Right atrium auricular region (tissue), 2 donors: ENCODE measurements around the gene ENDOD1. TPM values are rescaled to one million over a fixed set of nuclear protein-coding genes. Genes with fewer than 3 reads are reported as not detected.

Experiments
- DNase-seq: peaks from one replicate; pipeline ENCODE4 v3.0.0-alpha.2; 2019; ENCODE audit warnings: low spot score
- H3K27ac ChIP-seq, 2 donors: fragments of 200-600 bp; sonication (generic); 1 replicate in 1 of 2; 2 replicates in 1 of 2; pipeline ENCODE4 v1.5.1; 2016 to 2019
- H3K27me3 ChIP-seq, 2 donors: fragments of 200-600 bp; sonication (generic); one replicate each; pipeline versions ENCODE4 v1.5.1 to v1.6.0; 2017 to 2019
- H3K36me3 ChIP-seq: fragments of 200-600 bp; sonication (generic); one replicate; pipeline ENCODE4 v1.5.1; 2016
- H3K4me1 ChIP-seq, 2 donors: fragments of 200-600 bp; sonication (generic); one replicate each; pipeline versions ENCODE4 v1.5.1 to v1.6.0; 2017 to 2019
- H3K4me3 ChIP-seq, 2 donors: fragments of 200-600 bp; sonication (generic); 1 replicate in 1 of 2; 2 replicates in 1 of 2; pipeline ENCODE4 v1.5.1; 2017 to 2019; ENCODE audit warnings: mild to moderate bottlenecking in 1 of 2, moderate library complexity in 1 of 2
- H3K9me3 ChIP-seq, 2 donors: fragments of 200-600 bp; sonication (generic); one replicate each; pipeline ENCODE4 v1.5.1; 2019
- CTCF ChIP-seq, 2 donors: fragments of 200-600 bp; sonication (generic); IDR thresholded peaks; one replicate each; pipeline ENCODE4 v1.5.1; 2019; ENCODE audit warnings: antibody characterized with exemption in 2 of 2
- total RNA-seq, 2 donors: library from RNA; depleted of rRNA; stranded (reverse); fragments of >200 nt; gene quantifications; one replicate each; pipeline ENCODE4 v1.1.0, GENCODE V29; 2016

The ENDOD1 gene
- total RNA-seq, 2 donors from 2014 or later = 18.8 to 27.7 TPM

GRCh38 chr11:95050595-95051202, 38.9 kb upstream of the ENDOD1 start:
- DNase-seq = no peak
- Histone ChIP-seq H3K9me3 (no peaks in the 10 kb centered on the region), H3K27me3 (no peaks in the 10 kb centered on the region), H3K27ac (no peak overlapping the region), H3K4me1 (no peaks in the 10 kb centered on the region), H3K36me3 (no peaks in the 10 kb centered on the region), H3K4me3 (no peak overlapping the region)
- TF ChIP-seq CTCF (IDR thresholded peaks at IDR 0.05) = no peak

DNA sequence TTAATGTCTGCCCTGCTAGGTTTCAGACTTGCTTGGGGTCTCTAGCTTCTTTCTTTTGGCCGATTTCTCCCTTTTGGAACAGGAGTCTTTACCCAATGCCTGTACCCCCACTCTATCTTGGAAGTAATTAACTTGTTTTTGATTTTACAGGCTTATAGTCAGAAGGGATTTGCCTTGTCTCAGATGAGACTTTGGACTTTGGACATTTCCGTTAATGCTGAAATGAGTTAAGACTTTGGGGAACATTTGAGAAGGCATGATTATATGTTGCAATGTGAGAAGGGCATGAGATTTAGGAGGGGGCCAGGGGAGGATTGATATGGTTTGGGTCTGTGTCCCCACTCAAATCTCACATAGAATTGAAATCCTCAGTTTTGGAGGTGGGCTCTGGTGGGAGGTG, 35.3 kb upstream of the ENDOD1 start:
- TF ChIP-seq CTCF (IDR thresholded peaks at IDR 0.05) = no peak
- DNase-seq = no peak
- no peaks in the 10 kb centered on the region for H3K4me1 ChIP-seq

DNA sequence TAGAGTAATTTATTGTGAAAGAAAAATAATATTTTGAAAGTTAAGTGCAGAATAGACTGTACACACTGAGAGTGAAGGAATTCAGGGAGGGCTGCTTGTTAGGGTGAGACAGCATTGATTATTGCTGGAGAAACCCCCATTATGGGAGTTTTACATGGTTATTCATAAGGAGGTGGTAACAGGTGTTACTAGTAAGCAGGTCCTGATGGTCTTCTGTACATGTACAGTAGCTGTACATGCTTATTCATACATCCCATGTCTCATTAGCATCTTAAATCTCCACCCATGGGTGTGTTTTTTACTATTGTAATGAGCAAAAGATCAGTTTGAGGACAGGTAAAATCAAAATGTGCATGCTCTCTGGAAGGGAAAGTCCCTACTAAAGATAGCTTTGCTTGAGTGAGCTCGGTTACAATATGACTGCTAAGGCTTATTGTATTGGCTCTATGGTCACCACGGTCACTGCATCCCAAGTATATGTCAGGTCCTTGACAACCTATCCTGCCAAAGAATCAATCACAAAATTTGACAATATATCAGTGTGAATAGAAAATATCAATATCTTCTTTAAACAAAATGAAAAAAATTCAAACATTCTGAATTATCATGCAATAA, 34.3 kb upstream of the ENDOD1 start:
- no peak for TF ChIP-seq CTCF (IDR thresholded peaks at IDR 0.05)
- DNase-seq = no peak
- Histone ChIP-seq H3K9me3 (no peaks in the 10 kb centered on the region), H3K4me1 (no peaks in the 10 kb centered on the region), H3K27ac (no peak overlapping the region), H3K27me3 (no peaks in the 10 kb centered on the region), H3K4me3 (no peak overlapping the region), H3K36me3 (no peaks in the 10 kb centered on the region)

More for the DNA sequence above, 35.3 kb upstream of the ENDOD1 start:
- H3K4me3 ChIP-seq = no peak overlapping the region
- no peaks in the 10 kb centered on the region for H3K9me3 ChIP-seq
- H3K27ac ChIP-seq = no peak overlapping the region
- no peaks in the 10 kb centered on the region for H3K27me3 ChIP-seq
- H3K36me3 ChIP-seq = no peaks in the 10 kb centered on the region

DNA sequence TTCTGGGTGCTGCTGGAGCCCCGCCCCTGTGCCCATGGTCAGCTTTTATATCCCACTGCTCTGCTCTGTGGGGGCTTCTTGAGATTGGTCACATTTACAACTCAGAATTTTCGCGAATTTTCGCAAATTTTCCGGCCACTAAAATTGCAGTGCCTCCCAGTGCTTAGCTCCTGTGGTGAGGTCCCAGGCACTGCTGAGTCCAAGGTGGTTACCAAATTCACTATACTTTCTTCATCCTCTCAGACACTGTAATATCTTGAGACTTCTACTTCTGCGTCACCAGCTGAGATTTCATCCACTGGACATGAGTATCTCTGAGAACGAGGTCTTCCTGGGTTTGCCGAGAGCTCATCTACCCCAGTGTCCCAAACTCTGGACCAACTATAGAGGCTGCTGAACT, 31.7 kb upstream of the ENDOD1 start:
- Histone ChIP-seq H3K27ac (no peak overlapping the region), H3K4me1 (no peaks in the 10 kb centered on the region), H3K27me3 (no peaks in the 10 kb centered on the region), H3K36me3 (no peaks in the 10 kb centered on the region), H3K9me3 (no peaks in the 10 kb centered on the region), H3K4me3 (no peak overlapping the region)
- no peak for DNase-seq
- TF ChIP-seq CTCF (IDR thresholded peaks at IDR 0.05) = no peak

DNA sequence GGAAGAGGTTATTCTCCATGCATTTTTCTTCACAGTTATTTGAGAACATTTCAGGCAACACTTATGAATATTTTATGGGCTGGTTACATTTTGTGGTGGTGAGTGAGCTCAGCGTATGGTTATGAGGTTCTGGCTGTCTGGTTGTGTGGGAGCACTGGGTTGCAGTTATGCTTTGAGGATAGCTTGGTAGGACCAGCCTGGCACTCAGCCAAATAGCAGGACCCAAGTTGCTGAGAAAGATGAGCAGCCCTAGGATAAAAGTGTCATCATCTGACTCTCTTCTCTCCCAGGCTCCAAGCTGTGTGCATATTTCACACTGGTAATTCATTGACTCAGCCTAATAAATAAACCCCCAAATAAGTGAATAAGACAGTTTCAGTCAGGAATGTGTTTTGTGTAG, 31.0 kb upstream of the ENDOD1 start:
- no peak for TF ChIP-seq CTCF (IDR thresholded peaks at IDR 0.05)
- no peak overlapping the region for H3K27ac ChIP-seq
- no peaks in the 10 kb centered on the region for H3K9me3 ChIP-seq
- no peaks in the 10 kb centered on the region for H3K4me1 ChIP-seq
- H3K27me3 ChIP-seq = no peaks in the 10 kb centered on the region
- H3K4me3 ChIP-seq = no peak overlapping the region
- H3K36me3 ChIP-seq = no peaks in the 10 kb centered on the region
- DNase-seq = no peak

- no peak for TF ChIP-seq CTCF (IDR thresholded peaks at IDR 0.05)
- Histone ChIP-seq H3K36me3 (no peaks in the 10 kb centered on the region), H3K9me3 (no peaks in the 10 kb centered on the region), H3K4me1 (no peaks in the 10 kb centered on the region), H3K27ac (no peak overlapping the region), H3K27me3 (no peaks in the 10 kb centered on the region), H3K4me3 (no peak overlapping the region)
- DNase-seq = no peak
Measured at GRCh38 chr11:95059046-95059445, 30.6 kb upstream of the ENDOD1 start.
